ENCODE measurements around the gene GABBR2. TPM values are rescaled to one million over a fixed set of nuclear protein-coding genes. Genes with fewer than 3 reads are reported as not detected.

The GABBR2 gene
- total RNA-seq, 2 donors from 2014 or later, result 1.2 to 1.3 TPM

DNA sequence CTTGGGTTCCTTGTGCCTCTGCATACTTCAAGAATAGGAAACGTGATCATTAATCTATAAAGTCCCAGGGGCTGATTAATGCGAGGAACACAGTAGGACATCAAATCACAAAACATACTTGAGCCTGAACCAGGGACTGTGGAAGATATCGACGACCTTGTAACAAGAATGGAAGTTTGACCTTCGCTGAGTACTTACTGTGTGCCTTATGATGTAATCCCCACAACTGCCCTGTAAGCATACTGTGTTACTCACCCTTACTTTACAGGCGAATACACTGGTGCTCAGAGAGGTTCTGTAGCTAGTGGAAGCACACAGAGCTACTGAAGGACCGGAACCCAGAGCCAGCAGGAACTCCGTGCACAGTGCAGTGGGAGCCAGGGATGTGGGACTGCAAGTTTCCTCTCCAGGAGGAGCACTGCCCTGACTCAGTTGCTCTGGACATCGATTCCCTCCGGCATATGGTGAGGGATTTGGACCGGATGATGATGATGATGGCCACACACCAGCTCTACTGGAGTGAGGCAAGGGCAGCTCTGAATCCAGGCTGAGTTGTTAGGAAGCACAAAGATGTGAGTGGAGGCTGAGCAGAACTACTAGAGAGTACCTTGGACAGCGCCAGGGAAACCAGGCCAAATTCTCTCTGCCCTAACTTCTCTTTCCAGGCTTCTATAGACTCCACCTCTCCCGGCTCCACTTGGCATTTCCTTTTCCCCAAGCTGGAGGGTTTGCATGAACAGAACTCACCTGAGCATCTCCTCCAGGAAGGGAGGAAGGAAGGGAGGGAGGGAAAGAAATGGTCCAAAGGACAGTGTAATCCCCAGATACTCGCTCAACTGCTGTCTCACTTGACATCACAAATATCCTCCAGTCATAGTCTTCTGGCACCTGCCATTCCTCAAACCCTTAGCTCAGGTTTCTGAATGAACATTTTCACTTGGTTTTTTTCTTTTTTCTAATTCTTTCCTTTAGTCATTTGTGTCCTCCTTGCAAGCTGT is 1.5 kb upstream of the GABBR2 start:
- Histone ChIP-seq H3K27ac (ENCODE audit: low read depth, low read length) (no peak overlapping the region), H3K27me3 (ENCODE audit: control insufficient read depth, insufficient read depth, low read length, poor library complexity, severe bottlenecking) (peaks cover 80% of the 10 kb centered on the region), H3K4me1 (ENCODE audit: control insufficient read depth, insufficient read depth, low read length) (peaks cover 3% of the 10 kb centered on the region), H3K4me3 (ENCODE audit: low read length) (no peak overlapping the region), H3K36me3 (ENCODE audit: control insufficient read depth, insufficient read depth, low read length) (no peaks in the 10 kb centered on the region), H3K9ac (ENCODE audit: extremely low read depth, low read length, poor library complexity, severe bottlenecking) (no peak overlapping the region), H3K9me3 (ENCODE audit: control insufficient read depth, low read length) (no peaks in the 10 kb centered on the region)
- Mint-ChIP-seq H3K4me1 (peaks cover 5% of the 10 kb centered on the region), H3K4me3 (peak overlapping the region; percentile 43), H3K36me3 (ENCODE audit: low read depth) (no peaks in the 10 kb centered on the region), H3K27ac (no peak overlapping the region), H3K9me3 (no peaks in the 10 kb centered on the region), H3K27me3 (ENCODE audit: insufficient read depth) (peaks cover 76% of the 10 kb centered on the region)
- WGBS, 2 experiments (ENCODE audit: insufficient coverage in 1 of 2, insufficient read length in 1 of 2), result 67 to 74% methylated on average over 11 to 14 of the region's 14 CpGs
- peak; percentile 81 for DNase-seq
- TF ChIP-seq CTCF (conservative IDR thresholded peaks at IDR 0.05), result no peak

DNA sequence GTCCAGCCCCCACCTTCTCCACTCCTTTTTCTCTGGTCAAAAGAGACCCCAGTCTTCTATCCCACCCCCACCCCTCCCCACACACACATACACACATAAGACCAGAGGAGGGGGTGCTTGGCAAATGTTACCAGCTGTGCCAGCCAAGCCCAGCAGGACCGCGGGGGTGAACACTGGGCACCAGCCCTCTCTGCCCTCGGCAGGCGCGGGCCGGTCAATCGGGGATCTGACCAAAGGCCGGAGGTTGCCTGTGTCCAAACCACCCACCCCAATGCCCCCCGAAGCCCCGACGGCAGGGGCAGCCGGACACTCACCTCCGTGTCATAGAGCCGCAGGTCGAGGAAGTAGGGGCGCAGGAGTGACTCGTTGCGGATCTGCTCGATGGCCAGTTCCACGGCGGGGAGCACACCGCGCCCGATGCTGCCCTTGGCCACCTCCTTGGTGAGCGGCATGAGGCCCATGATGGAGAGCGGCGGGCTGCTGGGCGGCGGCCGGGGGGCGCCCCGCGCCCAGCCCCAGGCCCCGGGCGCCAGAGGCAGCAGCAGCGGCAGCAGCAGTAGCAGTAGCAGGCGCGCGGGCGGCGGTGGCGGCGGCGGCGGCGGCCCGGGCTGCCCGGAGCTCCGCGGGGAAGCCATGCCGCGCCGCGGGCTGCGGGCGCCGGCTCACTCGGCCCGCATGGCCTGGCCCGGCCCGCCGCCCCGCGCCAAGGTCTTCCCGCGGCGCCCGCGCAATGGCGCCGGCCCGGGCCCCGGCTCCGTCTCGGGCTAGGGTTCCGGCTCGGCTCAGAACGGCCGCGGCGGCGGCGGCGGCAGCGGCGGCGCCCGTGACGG is 417 bp downstream of the GABBR2 start:
- Histone ChIP-seq H3K4me1 (ENCODE audit: control insufficient read depth, insufficient read depth, low read length) (peaks cover 3% of the 10 kb centered on the region), H3K27me3 (ENCODE audit: control insufficient read depth, insufficient read depth, low read length, poor library complexity, severe bottlenecking) (peaks cover 93% of the 10 kb centered on the region), H3K27ac (ENCODE audit: low read depth, low read length) (no peak overlapping the region), H3K9ac (ENCODE audit: extremely low read depth, low read length, poor library complexity, severe bottlenecking) (no peak overlapping the region), H3K9me3 (ENCODE audit: control insufficient read depth, low read length) (no peaks in the 10 kb centered on the region), H3K36me3 (ENCODE audit: control insufficient read depth, insufficient read depth, low read length) (no peaks in the 10 kb centered on the region), H3K4me3 (ENCODE audit: low read length) (peak overlapping the region; percentile 71)
- Mint-ChIP-seq H3K27ac (no peak overlapping the region), H3K27me3 (ENCODE audit: insufficient read depth) (peaks cover 79% of the 10 kb centered on the region), H3K4me1 (peaks cover 5% of the 10 kb centered on the region), H3K36me3 (ENCODE audit: low read depth) (no peaks in the 10 kb centered on the region), H3K9me3 (no peaks in the 10 kb centered on the region), H3K4me3 (peak overlapping the region; percentile 48)
- peak; percentile 67 for DNase-seq
- no peak for TF ChIP-seq CTCF (conservative IDR thresholded peaks at IDR 0.05)
- WGBS, 2 experiments (ENCODE audit: insufficient coverage in 1 of 2, insufficient read length in 1 of 2), result 3 to 4% methylated on average over 32 to 89 of the region's 89 CpGs
